Measurements from ENCODE around the gene ING3.
"Not testable (repeated sequence)": the region's sequence is repeated elsewhere in the genome, so short reads cannot be mapped to it uniquely, and the experiment has no call there.

The ING3 gene

DNA sequence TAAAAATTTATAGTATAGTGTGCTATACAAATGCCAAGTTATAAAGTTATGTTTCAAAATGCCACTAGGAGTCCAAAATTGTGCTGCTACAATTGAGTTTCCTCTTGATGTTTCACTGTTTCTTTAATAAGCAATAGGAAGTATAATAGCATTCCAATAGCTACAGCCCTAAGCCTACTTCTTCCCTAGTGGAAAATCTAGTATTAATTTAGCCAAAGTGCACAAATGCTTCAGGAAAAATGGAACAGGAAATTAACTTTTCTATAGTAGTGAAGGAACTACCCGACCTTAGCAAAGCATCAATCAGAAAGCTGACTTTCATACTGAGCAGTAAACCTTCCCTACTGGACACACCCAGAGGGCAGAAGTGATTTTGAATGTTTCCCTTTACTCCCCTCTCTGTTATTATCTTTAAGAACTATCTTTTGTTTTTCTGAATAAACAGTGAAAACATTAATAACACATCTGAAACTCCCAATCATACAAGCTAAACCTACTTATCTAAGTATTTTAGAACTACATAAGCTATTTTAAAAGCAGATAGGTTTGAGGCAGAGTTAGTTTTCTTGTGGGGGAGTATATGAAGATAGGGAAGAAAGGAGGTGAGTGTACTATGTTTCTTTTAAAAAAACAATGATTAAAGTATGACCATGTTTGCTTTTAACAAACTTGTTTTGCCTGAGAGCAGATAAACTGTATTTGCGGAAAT lies 51.6 kb downstream of the ING3 start:
- no peak for DNase-seq (ENCODE audit: low read depth in 3 of 3)

GRCh38 chr7:121002757-121003200 lies 52.2 kb downstream of the ING3 start:
- DNase-seq (ENCODE audit: low read depth in 3 of 3), result no peak

DNA sequence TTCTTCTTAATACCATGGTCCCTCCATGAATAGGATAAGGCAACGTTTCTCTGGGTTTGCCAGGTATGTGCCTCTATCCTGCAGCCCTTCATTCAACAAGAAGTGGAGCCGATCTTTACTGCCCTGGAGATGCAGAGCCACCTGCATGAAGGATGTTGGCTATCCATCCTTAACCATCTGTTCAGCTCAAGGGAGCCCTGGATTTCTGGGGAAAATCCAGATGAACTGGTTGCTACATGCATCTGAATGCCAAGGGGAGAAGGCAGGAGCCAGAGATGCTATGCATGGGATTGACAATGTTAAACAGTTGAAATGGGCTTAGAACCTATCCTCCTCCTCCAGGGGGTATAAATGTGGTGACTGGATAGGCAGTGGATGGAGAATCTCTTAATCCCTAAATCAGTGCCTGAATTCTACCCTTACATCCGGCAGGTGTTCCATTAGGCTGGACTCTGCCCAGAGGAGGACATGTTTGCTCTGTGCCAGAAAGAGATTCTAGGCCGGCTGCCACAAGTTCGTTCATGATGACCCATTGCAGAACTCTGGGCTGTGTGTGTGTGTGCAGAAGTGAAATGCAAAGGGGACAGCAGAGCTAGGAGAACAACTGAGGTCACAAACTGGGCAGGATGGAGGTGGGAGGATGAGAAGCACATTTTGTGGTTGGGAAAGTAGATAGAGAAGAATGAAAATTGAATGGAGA lies 53.6 kb downstream of the ING3 start:
- DNase-seq (ENCODE audit: low read depth in 3 of 3), result no peak

DNA sequence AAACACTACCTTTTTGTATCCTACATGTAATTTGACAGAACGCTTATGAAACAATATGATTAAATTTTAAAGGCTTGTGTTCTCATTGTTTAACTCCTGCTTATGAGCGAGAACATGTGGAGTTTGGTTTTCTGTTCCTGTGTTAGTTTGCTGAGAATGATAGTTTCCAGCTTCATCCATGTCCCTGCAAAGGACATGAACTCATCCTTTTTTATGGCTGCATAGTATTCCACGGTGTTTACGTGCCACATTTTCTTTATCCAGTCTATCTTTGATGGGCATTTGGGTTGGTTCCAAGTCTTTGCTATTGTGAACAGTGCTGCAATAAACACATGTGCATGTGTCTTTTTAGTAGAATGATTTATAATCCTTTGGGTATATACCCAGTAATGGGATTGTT lies 54.5 kb downstream of the ING3 start:
- not testable (repeated sequence) for DNase-seq (ENCODE audit: low read depth in 3 of 3)

DNA sequence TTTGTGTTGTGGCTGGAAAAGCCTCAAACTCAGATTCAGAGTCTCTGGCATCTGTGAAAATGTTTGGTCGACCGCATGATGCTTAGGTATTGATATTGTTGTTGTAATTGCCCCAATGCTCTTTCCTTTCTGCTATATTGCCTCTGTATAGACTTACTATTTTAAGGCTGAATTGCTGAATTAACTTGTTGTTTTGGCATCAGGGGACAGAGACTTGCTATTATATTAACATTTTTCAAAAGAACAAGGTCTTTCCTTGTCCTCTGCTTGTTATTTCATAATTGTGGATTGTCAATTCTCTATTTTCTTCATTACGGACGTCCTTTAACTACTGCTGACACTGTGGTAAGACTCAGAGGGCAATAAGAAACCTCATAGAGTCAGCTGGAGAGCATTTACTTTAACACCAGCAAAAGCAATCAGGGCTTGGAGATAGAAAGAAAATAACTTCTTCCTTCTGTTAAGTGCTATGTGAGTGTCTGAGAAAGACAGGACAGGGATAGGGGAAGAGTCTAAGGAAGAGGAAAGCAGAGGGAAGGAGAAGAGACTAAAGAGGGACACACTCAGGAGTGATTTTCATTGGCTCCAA lies 55.5 kb downstream of the ING3 start:
- DNase-seq (ENCODE audit: low read depth in 3 of 3), result no peak

- DNase-seq (ENCODE audit: low read depth in 3 of 3), result no peak
Measured at GRCh38 chr7:121006711-121007315, 56.2 kb downstream of the ING3 start.

GRCh38 chr7:121008816-121009215 lies 58.2 kb downstream of the ING3 start:
- DNase-seq (ENCODE audit: low read depth in 3 of 3), result no peak

- no peak for DNase-seq (ENCODE audit: low read depth in 3 of 3)
Measured at GRCh38 chr7:121011401-121011800, 60.8 kb downstream of the ING3 start.

- no peak for DNase-seq (ENCODE audit: low read depth in 3 of 3)
Measured at GRCh38 chr7:121012170-121012874, 61.7 kb downstream of the ING3 start.

- no peak for DNase-seq (ENCODE audit: low read depth in 3 of 3)
Measured at GRCh38 chr7:121012919-121013318, 62.3 kb downstream of the ING3 start.

DNA sequence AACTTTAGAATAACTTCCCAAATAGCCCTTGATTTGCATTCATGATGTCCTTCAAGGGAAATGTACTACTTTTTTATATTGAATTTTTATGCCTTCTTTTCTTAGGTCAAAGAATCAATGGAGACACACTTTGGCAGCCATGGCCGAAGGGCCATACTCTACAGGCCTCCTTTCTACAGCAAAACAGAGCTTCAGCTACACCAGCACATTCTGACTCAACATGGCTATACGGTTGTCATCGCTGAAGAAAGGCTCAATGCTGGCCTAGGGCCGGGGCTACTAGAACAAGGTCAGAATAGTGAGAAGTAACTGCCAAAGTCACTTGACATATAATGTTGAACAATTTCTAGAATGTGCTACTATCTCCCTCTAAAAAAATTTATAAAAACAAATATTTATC lies 65.0 kb downstream of the ING3 start:
- DNase-seq (ENCODE audit: low read depth in 3 of 3), result no peak

DNA sequence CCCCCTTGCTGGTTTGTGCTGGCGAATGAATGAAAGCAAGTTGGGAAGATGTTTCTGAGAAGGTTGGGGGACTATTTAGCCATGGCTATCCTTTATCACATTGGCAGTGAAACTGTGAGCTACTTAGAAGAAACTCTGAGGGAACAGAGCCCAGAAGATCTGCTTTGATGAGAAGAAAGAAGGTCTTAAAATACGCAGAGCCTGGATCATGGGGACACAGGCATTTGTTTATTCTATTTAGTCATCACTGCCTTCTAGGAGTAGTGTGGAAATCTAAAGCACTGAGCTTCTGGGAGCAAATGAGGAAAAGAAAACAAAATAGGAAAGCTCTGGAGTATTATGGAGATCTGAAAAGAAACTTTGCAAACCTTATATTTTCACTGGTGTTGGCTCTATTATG lies 66.4 kb downstream of the ING3 start:
- no peak for DNase-seq (ENCODE audit: low read depth in 3 of 3)

DNA sequence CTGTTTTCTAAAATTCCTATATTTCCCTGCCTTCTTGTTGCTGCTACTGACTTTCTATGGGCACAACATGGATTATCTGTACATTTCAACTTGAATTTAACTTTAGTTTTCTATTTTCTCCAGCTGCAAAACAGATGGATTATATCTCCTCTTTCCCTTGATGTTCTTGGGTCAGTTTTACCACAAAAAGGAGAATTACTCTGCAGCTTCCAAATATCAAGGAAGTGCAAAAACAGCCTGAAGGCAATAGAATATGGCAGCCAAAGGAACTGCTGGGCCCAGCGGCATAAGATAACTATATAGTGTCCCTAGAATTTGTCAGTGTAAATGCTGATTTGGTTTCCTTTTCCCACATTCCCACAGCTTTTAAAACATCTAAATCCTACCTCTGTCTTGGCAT lies 67.0 kb downstream of the ING3 start:
- no peak for DNase-seq (ENCODE audit: low read depth in 3 of 3)

DNA sequence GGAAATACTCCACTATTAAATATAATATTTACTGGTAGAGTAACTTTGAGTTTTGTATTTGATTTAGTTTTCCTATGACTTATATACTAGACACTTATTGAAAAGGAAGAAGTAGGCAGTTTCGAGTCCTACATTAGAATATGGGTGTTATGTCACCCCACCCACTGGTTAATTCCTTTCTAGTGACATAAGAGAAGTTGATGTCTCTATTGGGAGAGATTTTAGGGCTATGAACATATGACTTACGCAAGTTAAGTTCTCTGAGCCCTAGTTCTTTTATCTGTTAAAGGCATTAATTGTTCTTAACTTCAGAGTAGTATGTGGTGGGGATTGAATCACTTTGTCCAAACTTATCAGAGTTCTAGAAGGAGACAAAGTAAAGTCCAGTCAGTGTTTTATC lies 68.4 kb downstream of the ING3 start:
- no peak for DNase-seq (ENCODE audit: low read depth in 3 of 3)

DNA sequence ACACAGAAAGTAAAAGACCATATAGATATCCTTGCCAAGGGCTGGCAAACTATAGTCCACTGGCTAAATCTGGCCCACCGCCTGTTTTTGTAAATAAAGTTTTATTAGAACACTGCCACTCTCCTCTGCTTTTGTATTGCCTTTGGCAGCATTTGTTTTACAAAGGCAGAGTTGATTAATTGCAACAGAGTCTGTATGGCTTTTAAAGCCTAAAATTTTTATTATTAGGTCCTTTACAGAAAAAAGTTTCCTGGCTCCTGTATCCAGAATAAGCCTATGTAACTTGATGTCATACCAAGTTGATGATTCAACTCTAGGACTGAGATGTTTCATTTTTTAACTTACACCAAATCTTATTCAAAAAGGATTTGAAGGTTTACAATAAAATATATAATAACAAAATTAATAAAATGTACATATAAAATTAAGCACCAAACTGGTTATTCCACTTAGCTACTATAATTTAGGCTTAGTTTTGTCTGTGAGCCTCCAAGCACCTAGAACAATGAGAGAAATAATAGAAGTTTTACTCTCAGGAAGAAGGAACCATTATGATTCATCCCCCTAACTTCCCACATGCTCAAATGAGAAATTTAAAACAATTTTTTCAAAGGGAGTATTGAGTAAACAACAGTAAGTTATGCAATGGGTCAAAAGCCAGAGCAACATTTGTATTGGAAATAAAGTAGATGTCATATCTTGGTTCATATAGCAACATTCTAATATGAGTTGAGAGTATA lies 69.8 kb downstream of the ING3 start:
- DNase-seq (ENCODE audit: low read depth in 3 of 3), result no peak

- DNase-seq (ENCODE audit: low read depth in 3 of 3), result no peak
Measured at GRCh38 chr7:121020989-121021969, 70.7 kb downstream of the ING3 start.

GRCh38 chr7:121023194-121023593 lies 72.6 kb downstream of the ING3 start:
- no peak for DNase-seq (ENCODE audit: low read depth in 3 of 3)

DNA sequence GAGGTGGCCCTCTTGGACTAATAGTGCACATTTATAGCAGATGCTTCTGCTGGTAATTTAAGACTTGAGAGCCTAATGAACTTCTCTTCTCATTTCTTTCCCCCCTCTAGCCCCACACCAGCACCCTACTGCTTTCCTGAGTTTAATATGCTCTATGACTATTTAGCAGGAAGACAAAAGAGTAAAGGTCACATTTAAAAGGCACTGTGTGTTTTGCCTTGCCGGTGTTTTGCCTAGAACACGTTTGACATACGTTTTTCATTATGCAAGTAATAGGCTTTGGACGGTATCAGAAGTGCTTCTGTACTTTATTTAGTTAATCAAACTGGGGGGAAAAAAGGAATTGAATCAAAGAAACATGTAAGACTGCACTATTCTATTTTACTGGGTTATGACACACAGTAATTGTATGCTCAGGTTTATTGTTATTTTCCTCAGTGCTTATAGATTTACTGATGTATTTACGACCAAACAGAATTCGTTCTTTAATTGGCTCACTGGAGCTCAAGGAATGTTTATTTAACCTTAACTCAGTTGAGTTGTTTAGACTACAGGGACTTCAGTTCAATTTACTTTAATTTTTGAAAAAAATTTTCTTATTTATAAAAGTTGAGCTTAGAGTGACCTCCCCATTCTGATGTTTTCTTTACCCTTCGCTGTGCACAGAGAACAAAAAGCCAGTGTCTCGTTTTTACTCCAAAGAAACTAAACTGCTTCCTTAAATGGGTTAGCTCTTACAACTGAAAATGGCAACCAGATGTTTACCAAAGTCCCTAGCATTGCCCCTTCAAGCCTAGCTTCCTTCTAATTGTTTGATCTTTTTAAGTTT lies 73.3 kb downstream of the ING3 start:
- DNase-seq (ENCODE audit: low read depth in 3 of 3), result no peak

DNA sequence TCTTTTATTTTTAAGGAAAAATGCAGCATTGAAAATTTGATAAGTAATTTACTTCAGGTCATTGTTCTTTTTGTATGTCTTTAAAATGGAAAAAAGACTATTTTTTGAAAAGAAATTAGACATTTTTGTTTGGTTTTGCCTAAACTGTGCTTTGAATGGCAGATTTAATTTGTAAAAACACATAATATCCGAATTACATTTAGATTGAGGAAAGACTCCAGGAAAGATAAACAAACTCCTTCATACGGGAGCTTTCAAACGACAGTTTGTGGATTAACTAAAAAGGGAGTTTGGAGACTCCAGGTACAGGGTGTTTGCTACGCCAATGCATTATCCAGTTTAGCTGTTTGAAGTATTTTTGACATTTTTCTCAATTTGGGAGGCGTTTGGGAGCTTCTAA lies 74.0 kb downstream of the ING3 start:
- no peak for DNase-seq (ENCODE audit: low read depth in 3 of 3)
